NCI-H345 treated with DMSO at 0.1 percent for 48 hours (cell line): ENCODE results near the gene PPM1L.
A peak's percentile ranks its signal among the peaks of the same experiment; 100 is the strongest.

Source experiments
- DNase-seq: peaks from one replicate; lab custom pipeline; 2025; ENCODE audit not compliant: unreplicated experiment; lab: John Stamatoyannopoulos, UW

PPM1L gene

GRCh38 chr3:161072211-161072621 is 316.2 kb downstream of the PPM1L start:
- DNase-seq = no peak

- DNase-seq = no peak
These were observed 316.7 kb downstream of the PPM1L start for GRCh38 chr3:161072751-161073150.

GRCh38 chr3:161073181-161073580 is 317.1 kb downstream of the PPM1L start:
- DNase-seq = no peak

- DNase-seq = no peak
These were observed 325.6 kb downstream of the PPM1L start for GRCh38 chr3:161081633-161082032.

GRCh38 chr3:161082063-161082462 is 326.0 kb downstream of the PPM1L start:
- DNase-seq = no peak

- DNase-seq = no peak
These were observed 327.1 kb downstream of the PPM1L start for GRCh38 chr3:161083131-161083530.

GRCh38 chr3:161084277-161084676 is 328.2 kb downstream of the PPM1L start:
- no peak for DNase-seq

GRCh38 chr3:161093895-161094294 is 337.9 kb downstream of the PPM1L start:
- no peak for DNase-seq

GRCh38 chr3:161096771-161097367 is 340.8 kb downstream of the PPM1L start:
- no peak for DNase-seq

GRCh38 chr3:161100994-161101393 is 345.0 kb downstream of the PPM1L start:
- DNase-seq = no peak

- DNase-seq = no peak
These were observed 345.6 kb downstream of the PPM1L start for GRCh38 chr3:161101609-161102008.

GRCh38 chr3:161103776-161104385 is 347.9 kb downstream of the PPM1L start:
- no peak for DNase-seq

GRCh38 chr3:161104561-161105551 is 348.8 kb downstream of the PPM1L start, which contains the start of gene B3GALNT1:
TSS of gene B3GALNT1 (minus strand) at chr3:161105349. CDS start at chr3:161086754, 18,595 bp downstream.
- peak; percentile 40 for DNase-seq

- DNase-seq = no peak
These were observed 351.3 kb downstream of the PPM1L start for GRCh38 chr3:161107311-161107710.

- no peak for DNase-seq
These were observed 352.8 kb downstream of the PPM1L start for GRCh38 chr3:161108840-161109239.

GRCh38 chr3:161117646-161118045 is 361.6 kb downstream of the PPM1L start:
- no peak for DNase-seq

GRCh38 chr3:161126495-161126894 is 370.5 kb downstream of the PPM1L start:
- DNase-seq = no peak
